HG02852 (cell line): Measurements from ENCODE around the gene CDH23.

Source experiments
- ATAC-seq: cut with Tn5 transposase; IDR thresholded peaks from one replicate; pipeline ENCODE4 v1.9.1; 2021; ENCODE audit warnings: mild to moderate bottlenecking, moderate library complexity; ENCODE audit not compliant: unreplicated experiment

The CDH23 gene

GRCh38 chr10:71746344-71747037 is 349.8 kb downstream of the CDH23 start:
- no peak for ATAC-seq

GRCh38 chr10:71747039-71747531 is 350.4 kb downstream of the CDH23 start:
- no peak for ATAC-seq

- no peak for ATAC-seq
These were observed 351.1 kb downstream of the CDH23 start for GRCh38 chr10:71747551-71748523.

GRCh38 chr10:71748671-71749191 is 352.0 kb downstream of the CDH23 start:
- peak; percentile 51 for ATAC-seq

GRCh38 chr10:71749396-71749795 is 352.7 kb downstream of the CDH23 start:
- no peak for ATAC-seq

GRCh38 chr10:71750124-71750841 is 353.6 kb downstream of the CDH23 start:
- no peak for ATAC-seq

- no peak for ATAC-seq
These were observed 354.3 kb downstream of the CDH23 start for GRCh38 chr10:71750986-71751385.

GRCh38 chr10:71751515-71752224 is 354.9 kb downstream of the CDH23 start:
- no peak for ATAC-seq

- no peak for ATAC-seq
These were observed 355.8 kb downstream of the CDH23 start for GRCh38 chr10:71752391-71753090.

- no peak for ATAC-seq
These were observed 356.6 kb downstream of the CDH23 start for GRCh38 chr10:71753091-71753959.

GRCh38 chr10:71753960-71754505 is 357.3 kb downstream of the CDH23 start:
- no peak for ATAC-seq

GRCh38 chr10:71754562-71754961 is 357.8 kb downstream of the CDH23 start:
- ATAC-seq, result no peak

GRCh38 chr10:71755179-71755879 is 358.6 kb downstream of the CDH23 start:
- no peak for ATAC-seq

GRCh38 chr10:71756311-71757191 is 359.8 kb downstream of the CDH23 start:
- ATAC-seq, result no peak

- no peak for ATAC-seq
These were observed 360.7 kb downstream of the CDH23 start for GRCh38 chr10:71757399-71757922.

- ATAC-seq, result no peak
These were observed 364.4 kb downstream of the CDH23 start for GRCh38 chr10:71761105-71761511.
